HG03196 (cell line): ENCODE measurements around the gene LPA.
"Not testable (repeated sequence)": the region's sequence is repeated elsewhere in the genome, so short reads cannot be mapped to it uniquely, and the experiment has no call there.

Experiments
- ATAC-seq: cut with Tn5 transposase; IDR thresholded peaks from one replicate; pipeline ENCODE4 v1.9.1; 2021; ENCODE audit not compliant: unreplicated experiment

LPA gene

DNA sequence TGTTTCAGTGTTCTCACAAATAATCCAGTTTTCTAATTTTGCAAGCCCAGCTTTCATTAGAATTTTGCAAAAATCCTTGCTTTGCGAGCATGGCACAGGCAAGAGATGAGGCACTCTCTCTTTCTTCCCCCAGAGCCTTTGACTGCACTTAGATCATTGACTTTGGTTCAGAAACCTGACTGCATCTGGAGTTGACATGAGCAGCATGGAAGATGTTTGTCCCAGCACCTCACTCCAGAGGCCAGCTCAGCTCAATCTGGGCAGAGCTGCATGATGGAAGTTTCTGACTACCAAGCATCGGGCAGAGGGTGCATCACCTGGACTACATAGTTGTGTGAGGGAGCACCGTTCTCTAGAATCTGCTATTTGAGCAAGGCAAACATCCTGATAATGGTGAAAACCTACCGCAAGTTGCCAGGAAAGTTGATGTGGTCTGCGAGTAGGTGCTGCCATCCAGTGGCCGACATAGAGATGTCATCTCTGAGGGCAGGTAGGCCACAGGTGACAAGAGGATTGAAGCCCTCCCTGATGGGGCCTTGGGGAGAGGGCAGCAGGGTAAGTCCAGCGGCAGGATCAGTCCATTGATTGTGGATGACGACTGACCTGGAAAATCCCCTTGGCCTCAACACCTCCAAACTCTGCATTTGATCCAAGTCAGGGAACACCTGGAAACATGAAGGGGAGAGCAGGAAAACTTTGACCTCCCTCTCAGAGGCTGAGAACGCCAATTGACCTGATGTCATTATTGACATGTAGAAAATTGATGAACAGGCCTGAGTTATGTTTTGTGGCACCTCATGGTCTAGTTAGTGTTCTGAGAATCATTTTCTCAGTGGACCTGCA lies 3.8 kb upstream of the LPA start:
- peak; percentile 51 for ATAC-seq

DNA sequence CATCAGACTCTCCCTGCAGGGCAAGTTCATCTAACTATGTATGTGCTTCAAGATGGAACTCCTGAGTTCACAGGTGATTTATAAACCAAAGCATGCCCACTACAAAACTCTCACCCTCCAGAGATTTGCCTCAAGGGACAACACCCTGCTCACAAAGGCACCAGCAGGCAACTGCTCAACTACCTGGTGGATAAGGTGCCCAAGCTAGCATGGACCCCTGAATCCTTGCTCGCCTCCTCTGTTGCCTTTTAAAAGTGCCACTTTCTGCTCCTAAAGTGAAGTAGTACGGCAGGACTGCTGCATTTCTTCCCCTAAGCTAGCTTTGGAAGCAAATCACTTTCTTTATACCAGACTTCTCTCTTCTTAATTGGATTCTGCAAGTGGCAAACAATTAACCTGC lies 1.2 kb downstream of the LPA start:
- no peak for ATAC-seq

GRCh38 chr6:160662429-160662828 lies 1.6 kb downstream of the LPA start:
- no peak for ATAC-seq

DNA sequence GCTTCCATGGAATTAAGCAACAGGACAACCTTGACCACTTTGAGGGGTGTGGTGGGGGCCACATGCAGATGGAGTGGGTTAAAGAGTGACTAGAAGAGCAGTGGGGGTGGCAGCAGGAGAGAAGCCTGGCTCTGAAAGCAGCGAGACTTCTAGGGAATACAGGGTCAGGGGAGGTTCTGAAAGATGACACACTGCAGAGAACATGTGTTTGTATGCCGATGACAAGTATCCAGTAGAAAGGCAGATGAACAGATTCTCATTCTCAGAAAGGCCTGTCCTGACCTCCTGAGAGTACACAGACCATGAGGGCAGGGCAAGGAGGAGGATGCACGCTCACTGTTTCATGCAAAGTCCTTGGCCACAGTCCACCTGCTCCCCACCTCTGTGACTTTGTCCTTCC lies 2.9 kb downstream of the LPA start:
- no peak for ATAC-seq

DNA sequence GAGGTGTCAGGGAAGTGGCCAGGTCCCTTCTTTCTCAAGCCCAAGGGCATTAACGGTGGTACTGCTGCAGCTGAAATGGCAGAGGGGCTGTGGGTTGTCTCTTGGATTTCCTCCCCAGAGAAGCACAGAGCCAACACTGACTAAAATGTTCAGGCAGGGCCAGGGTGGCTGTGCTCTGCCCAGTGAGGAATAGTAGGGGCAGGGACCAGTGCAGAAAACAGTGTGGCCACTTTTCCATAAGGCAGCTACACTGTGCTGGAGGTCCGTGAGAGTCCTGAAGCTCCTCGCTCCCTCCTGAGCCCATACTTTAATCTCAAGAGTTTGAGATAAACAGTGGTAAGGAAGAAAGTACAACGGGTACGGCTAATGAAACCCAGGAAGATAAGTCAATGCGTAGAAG lies 4.5 kb downstream of the LPA start:
- ATAC-seq = no peak

GRCh38 chr6:160634706-160635105 lies 29.4 kb downstream of the LPA start:
- no peak for ATAC-seq

GRCh38 chr6:160595838-160596832 lies 67.9 kb downstream of the LPA start:
- no peak for ATAC-seq

DNA sequence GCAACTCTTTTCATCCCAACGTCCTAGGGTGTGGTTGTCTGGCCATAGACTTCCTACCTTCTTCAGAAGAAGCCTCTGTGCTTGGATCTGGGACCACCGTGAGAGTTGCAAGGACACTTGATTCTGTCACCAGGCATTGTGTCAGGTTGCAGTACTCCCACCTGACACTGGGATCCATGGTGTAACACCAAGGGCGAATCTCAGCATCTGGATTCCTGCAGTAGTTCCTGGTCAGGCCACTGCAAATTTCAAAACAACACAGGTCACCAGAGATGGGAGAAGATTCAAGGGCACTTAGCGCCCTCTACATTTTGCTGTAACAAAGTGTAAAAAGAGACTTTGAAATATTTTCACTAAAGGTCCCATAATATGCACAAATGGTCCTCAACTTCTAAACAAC lies 68.8 kb downstream of the LPA start:
- not testable (repeated sequence) for ATAC-seq

GRCh38 chr6:160586374-160586773 lies 77.7 kb downstream of the LPA start:
- no peak for ATAC-seq

GRCh38 chr6:160583794-160584193 lies 80.3 kb downstream of the LPA start:
- ATAC-seq = no peak

GRCh38 chr6:160581406-160581805 lies 82.7 kb downstream of the LPA start:
- ATAC-seq = no peak

GRCh38 chr6:160578515-160578914 lies 85.6 kb downstream of the LPA start:
- ATAC-seq = not testable (repeated sequence)

DNA sequence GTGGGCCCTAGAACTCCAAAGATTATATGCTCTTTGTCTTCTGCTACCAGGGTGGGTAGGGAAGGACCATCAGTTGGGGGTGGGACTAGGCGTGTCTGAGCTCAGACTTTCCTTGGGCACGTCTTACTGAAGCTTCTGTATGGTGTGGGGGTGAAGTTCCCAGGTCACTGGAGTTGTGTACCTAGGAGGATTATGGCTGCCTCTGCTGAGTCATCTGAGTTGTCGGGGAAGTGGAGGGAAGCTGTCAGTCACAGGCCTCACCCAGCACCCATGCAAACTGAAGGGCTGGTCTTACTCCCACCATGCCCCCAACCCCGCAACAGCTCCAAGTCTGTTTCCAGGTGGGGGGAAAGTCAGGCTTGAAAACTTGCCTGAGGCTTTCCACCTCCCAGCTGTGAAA lies 90.1 kb downstream of the LPA start:
- no peak for ATAC-seq

DNA sequence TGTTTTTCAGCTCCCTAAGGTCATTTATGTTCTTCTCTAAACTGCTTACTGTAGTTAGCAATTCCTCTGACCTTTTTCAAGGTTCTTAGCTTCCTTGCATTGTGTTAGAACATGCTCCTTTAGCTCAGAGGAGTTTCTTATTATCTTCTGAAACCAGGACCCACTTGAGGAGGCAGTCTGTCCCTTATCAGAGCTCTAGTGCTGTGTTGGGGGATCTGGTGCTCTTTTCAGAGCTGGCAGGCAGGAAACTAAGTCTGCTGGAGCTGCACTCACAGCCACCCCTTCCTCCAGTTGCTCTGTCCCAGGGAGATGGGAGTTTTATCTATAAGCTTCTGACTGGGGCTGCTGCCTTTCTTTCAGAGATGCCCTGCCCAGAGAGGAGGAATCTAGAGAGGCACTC lies 92.9 kb downstream of the LPA start:
- ATAC-seq = not testable (repeated sequence)

- no peak for ATAC-seq
These were observed 119.3 kb downstream of the LPA start for GRCh38 chr6:160544802-160545201.

DNA sequence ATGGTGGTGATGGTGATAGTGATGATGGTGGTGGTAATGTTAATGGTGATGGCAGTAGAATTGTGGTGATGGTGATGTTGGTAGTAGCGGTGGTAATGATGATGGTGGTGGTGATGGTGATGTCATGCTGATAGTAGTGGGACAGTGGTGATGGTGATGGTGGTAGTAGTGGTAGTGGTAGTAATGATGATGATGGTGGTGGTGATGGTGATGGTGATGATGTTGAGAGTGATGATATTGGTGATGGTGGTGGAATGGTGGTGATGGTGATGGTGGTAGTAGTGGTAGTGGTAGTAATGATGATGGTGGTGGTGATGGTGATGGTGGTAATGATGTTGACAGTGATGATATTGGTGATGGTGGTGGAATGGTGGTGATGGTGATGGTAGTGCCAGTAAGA lies 128.8 kb downstream of the LPA start:
- ATAC-seq = no peak

DNA sequence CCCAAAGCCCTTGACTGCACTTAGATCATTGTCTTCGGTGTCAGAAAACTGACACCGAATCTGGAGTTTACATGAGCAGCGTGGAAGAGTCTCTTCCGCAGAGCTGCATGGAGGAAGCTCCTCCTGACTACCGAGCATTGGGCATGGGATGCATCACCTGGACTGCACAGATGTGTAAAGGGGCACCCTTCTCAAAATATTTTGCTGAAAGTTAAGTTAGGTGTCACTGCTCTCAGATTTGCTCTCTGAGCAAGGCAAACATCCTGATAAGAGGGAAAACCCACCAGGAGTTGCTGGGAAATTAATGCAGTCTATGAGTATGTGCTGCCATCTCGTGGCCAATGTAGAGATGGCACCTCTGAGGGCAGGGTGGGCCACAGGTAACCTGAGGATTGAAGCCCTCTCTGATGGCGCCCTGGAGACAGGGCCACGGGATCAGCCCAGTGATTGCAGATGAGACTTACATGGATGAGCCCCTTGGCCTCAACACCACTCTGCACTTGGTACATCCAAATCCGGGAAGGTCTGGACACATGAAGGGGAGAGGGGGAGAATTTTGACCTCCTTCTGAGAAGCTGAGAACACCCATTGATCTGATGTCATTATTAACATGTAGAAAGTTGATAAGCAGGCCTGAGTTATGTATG lies 129.9 kb downstream of the LPA start:
- ATAC-seq = peak; percentile 81

DNA sequence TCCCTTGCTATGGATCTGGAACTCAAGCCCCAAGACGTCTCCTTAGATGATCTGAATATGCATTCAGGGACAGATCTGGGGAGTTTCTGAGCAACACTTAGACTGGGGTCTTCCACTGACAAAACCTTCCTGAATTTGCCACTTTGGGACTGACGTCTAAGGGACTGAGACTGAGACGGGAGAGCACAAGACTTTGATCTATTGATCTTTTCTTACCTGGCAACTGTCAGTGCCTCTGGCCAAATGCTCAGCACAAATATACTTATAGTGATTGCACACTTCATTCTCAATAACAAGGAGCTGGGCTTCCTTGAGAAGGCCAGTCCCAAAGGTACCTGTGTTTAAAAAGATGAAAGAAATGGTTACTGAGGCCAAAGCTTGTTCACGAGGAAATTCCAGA lies 131.8 kb downstream of the LPA start:
- no peak for ATAC-seq

GRCh38 chr6:160531826-160532225 lies 132.2 kb downstream of the LPA start:
- ATAC-seq = no peak

DNA sequence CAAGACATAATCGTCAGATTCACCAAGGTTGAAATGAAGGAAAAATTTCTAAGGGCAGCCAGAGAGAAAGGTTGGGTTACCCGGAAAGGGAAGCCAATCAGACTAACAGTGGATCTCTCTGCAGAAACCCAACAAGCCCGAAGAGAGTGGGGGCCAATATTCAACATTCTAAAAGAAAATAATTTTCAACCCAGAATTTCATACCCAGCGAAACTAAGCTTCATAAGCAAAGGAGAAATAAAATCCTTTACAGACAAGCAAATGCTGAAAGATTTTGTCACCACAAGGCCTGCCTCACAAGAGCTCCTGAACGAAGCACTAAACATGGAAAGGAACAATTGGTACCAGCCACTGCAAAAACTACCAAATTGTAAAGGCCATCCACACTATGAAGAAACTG lies 134.6 kb downstream of the LPA start:
- ATAC-seq = not testable (repeated sequence)

DNA sequence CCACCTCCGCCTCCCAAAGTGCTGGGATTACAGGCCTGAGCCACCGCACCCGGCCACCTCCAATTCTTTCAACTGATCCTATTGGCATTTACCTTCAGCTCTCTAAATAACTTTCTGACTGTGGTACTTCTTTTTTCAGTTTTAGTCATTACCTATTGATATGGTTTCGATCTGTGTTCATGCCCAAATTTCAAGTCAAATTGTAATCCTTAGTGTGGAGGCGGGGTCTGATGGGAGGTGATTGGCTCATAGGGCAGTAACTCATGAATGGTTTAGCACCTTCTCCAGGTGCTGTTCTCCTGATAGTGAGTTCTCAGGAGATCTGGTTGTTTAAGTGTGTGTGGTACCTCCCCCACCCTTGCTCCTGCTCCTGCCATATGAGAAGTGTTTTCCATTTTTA lies 140.9 kb downstream of the LPA start:
- ATAC-seq = no peak
